HCT116 (cell line): ENCODE measurements around the gene SLC2A14. TPM values are rescaled to one million over a fixed set of nuclear protein-coding genes. Genes with fewer than 3 reads are reported as not detected.

Experiments
- ATAC-seq: fragments of 200-7000 bp; cut with Tn5 transposase; 2 replicates; pipeline ENCODE4 v1.9.1; 2020; ENCODE audit warnings: mild to moderate bottlenecking, moderate library complexity
- BruUV-seq: library from RNA; stranded (reverse); fragments of 400-500 nt; replicated peaks from 2 replicates; lab custom pipeline; 2021; lab: Mats Ljungman, UMichigan
- CTCF ChIA-PET: fragments of 300-600 bp; sonication (Branson Sonifier 250); formaldehyde crosslinking; loops from one replicate; lab custom pipeline; 2021; ENCODE audit warnings: antibody characterized with exemption; lab: Charles Lee
- POLR2A ChIA-PET: fragments of 300-600, 350-600 bp; sonication (Branson Sonifier 250); formaldehyde crosslinking; loops from one replicate; lab custom pipeline; 2021; ENCODE audit warnings: antibody characterized with exemption; lab: Charles Lee
- RAD21 ChIA-PET, 2 experiments: fragments of 300-600 bp; sonication (Branson Sonifier 250); formaldehyde crosslinking; loops; one replicate each; lab custom pipeline; 2023; ENCODE audit warnings: low total read pairs in 2 of 2; ENCODE audit not compliant: uncharacterized antibody in 2 of 2, unreplicated experiment in 2 of 2, low non-redundant PET in 1 of 2; lab: Charles Lee
- DNase-seq: peaks from one replicate; pipeline ENCODE4 v3.0.0-alpha.2; 2010; ENCODE audit warnings: low read depth, low spot score
- H2AFZ ChIP-seq: fragments of 200-600 bp; shearing (Covaris generic), sonication (generic); 2 replicates; pipeline ENCODE4 v1.6.1; 2017; ENCODE audit warnings: low read depth, mixed run types, mixed read lengths, antibody characterized with exemption, low read length; ENCODE audit not compliant: poor library complexity, severe bottlenecking
- H3K27ac ChIP-seq: 2 replicates; pipeline ENCODE4 v1.5.1; 2012; ENCODE audit warnings: low read depth, low read length
- H3K27me3 ChIP-seq: fragments of 200-600 bp; sonication (generic); 2 replicates; pipeline ENCODE4 v1.6.1; 2016; ENCODE audit warnings: mixed run types, low read length, mixed read lengths; ENCODE audit not compliant: insufficient read depth
- H3K36me3 ChIP-seq, 2 experiments: fragments of 200-500 bp in 1 of 2; fragments of 200-600 bp in 1 of 2; sonication (Bioruptor generic) in 1 of 2; sonication (generic) in 1 of 2; 2 replicates each; pipeline versions ENCODE4 v1.5.1 to v1.6.1; 2014 to 2016; ENCODE audit warnings: low read length in 2 of 2, inconsistent platforms in 1 of 2, mixed read lengths in 1 of 2, mixed run types in 1 of 2; ENCODE audit not compliant: insufficient read depth in 2 of 2, control insufficient read depth in 1 of 2
- H3K4me1 ChIP-seq, 2 experiments: fragments of 200-600 bp in 1 of 2; sonication (generic) in 1 of 2; 2 replicates each; pipeline versions ENCODE4 v1.5.1 to v1.6.1; 2012 to 2017; ENCODE audit warnings: low read length in 2 of 2, inconsistent platforms in 1 of 2, mild to moderate bottlenecking in 1 of 2, mixed read lengths in 1 of 2, mixed run types in 1 of 2, moderate library complexity in 1 of 2; ENCODE audit not compliant: insufficient read depth in 2 of 2, control insufficient read depth in 1 of 2
- H3K4me2 ChIP-seq: fragments of 200-600 bp; sonication (generic); 2 replicates; pipeline ENCODE4 v1.6.1; 2017; ENCODE audit warnings: mixed run types, low read length, mixed read lengths
- H3K4me3 ChIP-seq, 2 experiments: fragments of 200-600 bp in 1 of 2; sonication (generic) in 1 of 2; replicated peaks in 1 of 2; 2 replicates each; pipeline ENCODE4 v1.5.1; 2011 to 2016; ENCODE audit warnings: low read length in 2 of 2, control low read depth in 1 of 2, low read depth in 1 of 2, mild to moderate bottlenecking in 1 of 2, mixed read lengths in 1 of 2, mixed run types in 1 of 2
- H3K79me2 ChIP-seq: fragments of 200-600 bp; sonication (generic); 2 replicates; pipeline ENCODE4 v1.6.1; 2017; ENCODE audit warnings: mild to moderate bottlenecking, mixed run types, low read length, moderate library complexity, mixed read lengths; ENCODE audit not compliant: insufficient read depth
- H3K9ac ChIP-seq: fragments of 200-600 bp; sonication (generic); 2 replicates; pipeline ENCODE4 v1.6.1; 2016; ENCODE audit warnings: low read length, mixed read lengths
- H3K9me2 ChIP-seq: fragments of 200-600 bp; sonication (generic), shearing (Covaris generic); 2 replicates; pipeline ENCODE4 v1.6.1; 2017; ENCODE audit warnings: mixed run types, mild to moderate bottlenecking, moderate library complexity; ENCODE audit not compliant: insufficient read depth
- H3K9me3 ChIP-seq, 2 experiments: fragments of 200-500 bp in 1 of 2; fragments of 200-600 bp in 1 of 2; sonication (Bioruptor generic) in 1 of 2; sonication (generic) in 1 of 2; 2 replicates each; pipeline ENCODE4 v1.6.1; 2014 to 2017; ENCODE audit warnings: low read length in 2 of 2, mixed read lengths in 2 of 2, inconsistent platforms in 1 of 2, low read depth in 1 of 2, mild to moderate bottlenecking in 1 of 2, mixed run types in 1 of 2, moderate library complexity in 1 of 2; ENCODE audit not compliant: control insufficient read depth in 1 of 2, insufficient read depth in 1 of 2
- H4K20me1 ChIP-seq: fragments of 200-600 bp; sonication (generic), shearing (Covaris generic); 2 replicates; pipeline ENCODE4 v1.6.1; 2017; ENCODE audit warnings: mixed run types, mild to moderate bottlenecking, moderate library complexity; ENCODE audit not compliant: insufficient read depth
- CBX3 ChIP-seq: IDR thresholded peaks from 2 replicates; pipeline ENCODE4 v1.6.1; 2012; ENCODE audit warnings: low read depth
- FOSL1 ChIP-seq: IDR thresholded peaks from 2 replicates; pipeline ENCODE4 v1.6.1; 2012; ENCODE audit warnings: low read depth
- JUND ChIP-seq: IDR thresholded peaks from 2 replicates; pipeline ENCODE4 v1.6.1; 2012
- RAD21 ChIP-seq: IDR thresholded peaks from 2 replicates; pipeline ENCODE4 v1.6.1; 2012; ENCODE audit warnings: low read depth, mild to moderate bottlenecking
- TCF7L2 ChIP-seq: IDR thresholded peaks from 2 replicates; pipeline ENCODE4 v1.7.0; 2011; ENCODE audit warnings: borderline replicate concordance, inconsistent platforms; ENCODE audit not compliant: insufficient read depth, insufficient read length; ENCODE audit errors: extremely low read depth
- YY1 ChIP-seq: IDR thresholded peaks from 2 replicates; pipeline ENCODE4 v1.6.1; 2011; ENCODE audit warnings: low read length, low read depth, moderate library complexity, mild to moderate bottlenecking; ENCODE audit not compliant: insufficient replicate concordance; ENCODE audit errors: extremely low read depth
- ZFX ChIP-seq: fragments of 450-650 bp; IDR thresholded peaks from 2 replicates; pipeline ENCODE4 v1.6.1; 2017
- intact Hi-C: fragments of 100-400 bp; cut with micrococcal nuclease; formaldehyde crosslinking; loops from 2 replicates; pipeline ENCODE4 v1.10.0; 2022
- total RNA-seq: library from RNA; stranded (reverse); gene quantifications from one replicate; pipeline ENCODE4 v1.2.1, GENCODE V29; 2021; ENCODE audit not compliant: unreplicated experiment

Gene SLC2A14
- total RNA-seq, 1 experiment from 2014 or later, result not detected

- CTCF ChIA-PET, result no interaction called here
- no peaks in the 10 kb centered on the region for H3K36me3 ChIP-seq
- RAD21 ChIA-PET, result no interaction called here
- no peaks in the 10 kb centered on the region for H4K20me1 ChIP-seq
- no peak for TF ChIP-seq JUND
- TF ChIP-seq, all 23 proteins: peak for 0
- BruUV-seq, result no TSS peak
- no peak for ATAC-seq
- H3K9ac ChIP-seq, result no peak overlapping the region
- no peaks in the 10 kb centered on the region for H3K79me2 ChIP-seq
- DNase-seq, result no peak
- POLR2A ChIA-PET, result no interaction called here
- no peaks in the 10 kb centered on the region for H3K4me1 ChIP-seq
- no peak overlapping the region for H3K4me2 ChIP-seq
- no peaks in the 10 kb centered on the region for H3K9me2 ChIP-seq
- no peaks in the 10 kb centered on the region for H3K9me3 ChIP-seq
- intact Hi-C loops, result no loop called here
- no peak overlapping the region for H2AFZ ChIP-seq
- H3K27ac ChIP-seq, result no peak overlapping the region
- no peaks in the 10 kb centered on the region for H3K27me3 ChIP-seq
- H3K4me3 ChIP-seq, result no peak overlapping the region
Observed at GRCh38 chr12:7781274-7781673, 91.4 kb downstream of the SLC2A14 start.

GRCh38 chr12:7769999-7770398, 102.7 kb downstream of the SLC2A14 start:
- no peaks in the 10 kb centered on the region for H3K4me1 ChIP-seq
- H3K27ac ChIP-seq, result no peak overlapping the region
- no peak overlapping the region for H2AFZ ChIP-seq
- no peaks in the 10 kb centered on the region for H3K36me3 ChIP-seq
- TF ChIP-seq ZFX, result no peak
- TF ChIP-seq FOSL1, result no peak
- TF ChIP-seq CBX3, result no peak
- 0 out of 2 replicates have a peak, but pooled peaks have one; percentile 2 for TF ChIP-seq RAD21
- no peak for TF ChIP-seq YY1
- TF ChIP-seq TCF7L2, result no peak
- no peak overlapping the region for H3K9ac ChIP-seq
- ChIA-PET POLR2A (no interaction called here), CTCF (no interaction called here), RAD21 (no interaction called here)
- H3K4me3 ChIP-seq, result no peak overlapping the region
- no TSS peak for BruUV-seq
- H3K27me3 ChIP-seq, result no peaks in the 10 kb centered on the region
- H3K9me2 ChIP-seq, result no peaks in the 10 kb centered on the region
- no peak overlapping the region for H3K4me2 ChIP-seq
- H4K20me1 ChIP-seq, result no peaks in the 10 kb centered on the region
- DNase-seq (no peak), ATAC-seq (no peak)
- intact Hi-C loops, result no loop called here
- no peaks in the 10 kb centered on the region for H3K9me3 ChIP-seq
- no peaks in the 10 kb centered on the region for H3K79me2 ChIP-seq

Other genes starting within 250 kb of the SLC2A14 start
- not detected for gene APOBEC1, start 207.0 kb downstream of the SLC2A14 start, total RNA-seq
- gene GDF3, start 177.1 kb downstream of the SLC2A14 start, total RNA-seq, result not detected
- not detected for gene DPPA3, start 161.5 kb downstream of the SLC2A14 start, total RNA-seq
- not detected for gene CLEC4C, start 125.5 kb downstream of the SLC2A14 start, total RNA-seq
- not detected for gene NANOGNB, start 107.7 kb downstream of the SLC2A14 start, total RNA-seq
- 0.22 TPM for gene NANOG, start 83.5 kb downstream of the SLC2A14 start, total RNA-seq
- gene SLC2A3, start 63.3 kb upstream of the SLC2A14 start, total RNA-seq, result 10.5 TPM
- gene FOXJ2, start 159.8 kb upstream of the SLC2A14 start, total RNA-seq, result 20.3 TPM
- gene C3AR1, start 193.4 kb upstream of the SLC2A14 start, total RNA-seq, result not detected
- gene NECAP1, start 209.4 kb upstream of the SLC2A14 start, total RNA-seq, result 35.7 TPM